Measurements from ENCODE around the gene HSPA4.

GRCh38 chr5:133086366-133086875 lies 34.6 kb downstream of the HSPA4 start:
- TF ChIP-seq CTCF (conservative IDR thresholded peaks at IDR 0.05; ENCODE audit: low read depth, low read length) (no peak), EZH2 (IDR thresholded peaks at IDR 0.05; ENCODE audit: borderline replicate concordance, low read depth, low read length, poor library complexity, severe bottlenecking) (no peak)

Measured in A673 (cell line).